PC-9 (cell line): ENCODE data around the gene MTG1. TPM values are rescaled to one million over a fixed set of nuclear protein-coding genes. Genes with fewer than 3 reads are reported as not detected.

Experiments used
- BruUV-seq: library from RNA; stranded (reverse); fragments of 400-500 nt; replicated peaks from 2 replicates; lab custom pipeline; 2021; lab: Mats Ljungman, UMichigan
- CTCF ChIA-PET: fragments of 300-600 bp; sonication (Branson Sonifier 250); formaldehyde crosslinking; loops from one replicate; lab custom pipeline; 2022; ENCODE audit warnings: antibody characterized with exemption; lab: Charles Lee
- POLR2A ChIA-PET: fragments of 300-600 bp; sonication (Branson Sonifier 250); formaldehyde crosslinking; loops from one replicate; lab custom pipeline; 2022; ENCODE audit warnings: antibody characterized with exemption; ENCODE audit not compliant: unreplicated experiment; lab: Charles Lee
- DNase-seq, 2 experiments: peaks; one replicate each; pipeline versions ENCODE4 v3.0.0 to v3.0.0-alpha.2; 2015 to 2022; ENCODE audit warnings: mixed read lengths in 1 of 2
- H2AFZ ChIP-seq: fragments of 200-600 bp; sonication (generic); 2 replicates; pipeline ENCODE4 v1.8.1; 2017; ENCODE audit warnings: antibody characterized with exemption
- H3F3A ChIP-seq: fragments of 200-600 bp; sonication (generic); 2 replicates; pipeline ENCODE4 v1.8.1; 2017; ENCODE audit warnings: antibody characterized with exemption, mild to moderate bottlenecking, low read depth; ENCODE audit not compliant: insufficient read depth
- H3K27ac ChIP-seq: fragments of 200-600 bp; sonication (generic); 2 replicates; pipeline ENCODE4 v1.6.1; 2016; ENCODE audit warnings: mixed run types
- H3K27me3 ChIP-seq: fragments of 200-600 bp; sonication (generic); 2 replicates; pipeline ENCODE4 v1.6.1; 2016; ENCODE audit warnings: low read depth, mixed run types; ENCODE audit not compliant: insufficient read depth
- H3K36me3 ChIP-seq: fragments of 200-600 bp; sonication (generic); 2 replicates; pipeline ENCODE4 v1.6.1; 2016; ENCODE audit warnings: low read depth, mixed run types
- H3K4me1 ChIP-seq: fragments of 200-600 bp; sonication (generic); replicated peaks from 2 replicates; pipeline ENCODE4 v1.6.1; 2016; ENCODE audit warnings: mixed run types; ENCODE audit not compliant: insufficient read depth
- H3K4me2 ChIP-seq: fragments of 200-600 bp; sonication (generic); 2 replicates; pipeline ENCODE4 v1.6.1; 2017; ENCODE audit warnings: mixed run types
- H3K4me3 ChIP-seq: fragments of 200-600 bp; sonication (generic); 2 replicates; pipeline ENCODE4 v1.6.1; 2016; ENCODE audit warnings: mixed run types
- H3K79me2 ChIP-seq: fragments of 200-600 bp; sonication (generic); 2 replicates; pipeline ENCODE4 v1.6.1; 2017; ENCODE audit warnings: low read depth, mixed run types
- H3K9me2 ChIP-seq: fragments of 200-600 bp; sonication (generic); 2 replicates; pipeline ENCODE4 v1.8.1; 2017; ENCODE audit warnings: mild to moderate bottlenecking; ENCODE audit not compliant: insufficient read depth
- H3K9me3 ChIP-seq: fragments of 200-600 bp; sonication (generic); 2 replicates; pipeline ENCODE4 v1.8.1; 2016; ENCODE audit warnings: low read depth; ENCODE audit not compliant: insufficient read depth
- H4K20me1 ChIP-seq: fragments of 200-600 bp; sonication (generic); 2 replicates; pipeline ENCODE4 v1.8.1; 2017; ENCODE audit not compliant: insufficient read depth
- CTCF ChIP-seq: fragments of 200-600 bp; sonication (generic); conservative IDR thresholded peaks from 2 replicates; pipeline ENCODE4 v1.6.1; 2017; ENCODE audit warnings: mixed run types, antibody characterized with exemption, mild to moderate bottlenecking, moderate library complexity
- EZH2 ChIP-seq: fragments of 200-600 bp; sonication (generic); IDR thresholded peaks from 2 replicates; pipeline ENCODE4 v1.8.0; 2017; ENCODE audit warnings: antibody characterized with exemption, low read depth
- intact Hi-C: fragments of 100-400 bp; cut with micrococcal nuclease; formaldehyde crosslinking; loops from one replicate; pipeline ENCODE4 v1.10.0; 2022; ENCODE audit not compliant: unreplicated experiment
- total RNA-seq: library from RNA; stranded (reverse); gene quantifications from 2 replicates; pipeline ENCODE4 v1.2.3, GENCODE V29; 2021

The MTG1 gene
- total RNA-seq, 1 experiment from 2014 or later: 33.0 TPM

GRCh38 chr10:133454204-133454893 is 60.4 kb downstream of the MTG1 start:
- H3K36me3 ChIP-seq: no peaks in the 10 kb centered on the region
- H3K9me3 ChIP-seq: no peaks in the 10 kb centered on the region
- H3K4me2 ChIP-seq: no peak overlapping the region
- CTCF ChIA-PET: no interaction called here
- no peaks in the 10 kb centered on the region for H3K79me2 ChIP-seq
- no peaks in the 10 kb centered on the region for H3K4me1 ChIP-seq
- no peaks in the 10 kb centered on the region for H3F3A ChIP-seq
- no peaks in the 10 kb centered on the region for H3K9me2 ChIP-seq
- no TSS peak for BruUV-seq
- H3K27ac ChIP-seq: no peak overlapping the region
- intact Hi-C loops: no loop called here
- POLR2A ChIA-PET: no interaction called here
- no peak overlapping the region for H3K4me3 ChIP-seq
- DNase-seq: no peak
- H2AFZ ChIP-seq: no peak overlapping the region
- TF ChIP-seq EZH2: no peak
- TF ChIP-seq CTCF: no peak
- peaks cover 17% of the 10 kb centered on the region for H3K27me3 ChIP-seq
- H4K20me1 ChIP-seq: no peaks in the 10 kb centered on the region

GRCh38 chr10:133455196-133455595 is 61.2 kb downstream of the MTG1 start:
- CTCF ChIA-PET: no interaction called here

GRCh38 chr10:133455611-133456031 is 61.7 kb downstream of the MTG1 start:
- TF ChIP-seq EZH2: no peak
- no peak for TF ChIP-seq CTCF
- Histone ChIP-seq H3K4me3 (no peak overlapping the region), H3K27me3 (peaks cover 17% of the 10 kb centered on the region), H3K9me2 (no peaks in the 10 kb centered on the region), H3K79me2 (no peaks in the 10 kb centered on the region), H3K27ac (no peak overlapping the region), H3K4me2 (no peak overlapping the region), H2AFZ (no peak overlapping the region), H3K9me3 (no peaks in the 10 kb centered on the region), H3F3A (no peaks in the 10 kb centered on the region), H3K4me1 (no peaks in the 10 kb centered on the region), H4K20me1 (no peaks in the 10 kb centered on the region), H3K36me3 (no peaks in the 10 kb centered on the region)
- intact Hi-C loops: no loop called here
- BruUV-seq: no TSS peak
- ChIA-PET POLR2A (no interaction called here), CTCF (no interaction called here)
- DNase-seq: no peak

More at GRCh38 chr10:133455196-133455595, 61.2 kb downstream of the MTG1 start:
- Histone ChIP-seq H3K79me2 (no peaks in the 10 kb centered on the region), H3K27me3 (peaks cover 17% of the 10 kb centered on the region), H3K9me2 (no peaks in the 10 kb centered on the region), H3K36me3 (no peaks in the 10 kb centered on the region), H3K27ac (no peak overlapping the region), H3K4me3 (no peak overlapping the region), H3K9me3 (no peaks in the 10 kb centered on the region), H3K4me1 (no peaks in the 10 kb centered on the region), H3F3A (no peaks in the 10 kb centered on the region), H3K4me2 (no peak overlapping the region), H4K20me1 (no peaks in the 10 kb centered on the region), H2AFZ (no peak overlapping the region)
- BruUV-seq: no TSS peak
- TF ChIP-seq EZH2: no peak
- DNase-seq: no peak
- intact Hi-C loops: no loop called here
- POLR2A ChIA-PET: no interaction called here
